Body of pancreas (tissue), 4 donors: ENCODE results near the gene DUS2.

Experiments used
- CTCF ChIP-seq, 7 experiments: fragments of 450-650 bp in 4 of 7; fragments of 200-600 bp in 3 of 7; sonication (generic) in 3 of 7; IDR thresholded peaks; one replicate each; pipeline ENCODE4 v1.5.1; 2016 to 2019; ENCODE audit warnings: antibody characterized with exemption in 7 of 7
- POLR2A ChIP-seq, 3 donors: fragments of 450-650 bp; IDR thresholded peaks; one replicate each; pipeline ENCODE4 v1.6.1; 2016; ENCODE audit warnings: antibody characterized with exemption in 3 of 3, mild to moderate bottlenecking in 2 of 3

- TF ChIP-seq CTCF (IDR thresholded peaks at IDR 0.05): no peak
- no peak for TF ChIP-seq POLR2A (IDR thresholded peaks at IDR 0.05)
These were observed 71.5 kb downstream of the DUS2 start for GRCh38 chr16:68094614-68094934.
